K562 (cell line): ENCODE data around the gene CHST15. TPM values are rescaled to one million over a fixed set of nuclear protein-coding genes. Genes with fewer than 3 reads are reported as not detected.

Experiments used
- ATAC-seq: fragments of 200-7000 bp; cut with Tn5 transposase; 3 replicates; pipeline ENCODE4 v1.9.1; 2020; ENCODE audit warnings: moderate library complexity
- BruUV-seq: library from RNA; stranded (reverse); fragments of 400-500 nt; replicated peaks from 2 replicates; lab custom pipeline; 2021; lab: Mats Ljungman, UMichigan
- CTCF ChIA-PET: fragments of 300-600 bp; formaldehyde crosslinking; extraction: SDS; loops from one replicate; lab custom pipeline; 2021; ENCODE audit warnings: low intra/inter-chr PET ratio; lab: Yijun Ruan, JAX
- POLR2A ChIA-PET: fragments of 300-600, 350-650 bp; sonication (Branson Sonifier 250); formaldehyde crosslinking; extraction: SDS; loops from one replicate; lab custom pipeline; 2021; ENCODE audit warnings: antibody characterized with exemption, inconsistent platforms; lab: Yijun Ruan, JAX
- DNase-seq, 4 experiments: peaks; one replicate each; pipeline versions ENCODE4 v3.0.0 to v3.0.0-alpha.2; 2011 to 2018; ENCODE audit warnings: low spot score in 3 of 4, mixed read lengths in 3 of 4; ENCODE audit errors: extremely low read depth in 1 of 4
- FAIRE-seq: peaks from 2 replicates; lab custom pipeline; 2011; peaks lifted over from hg19 to GRCh38; lab: Jason Lieb, UNC
- H2AFZ ChIP-seq: 2 replicates; pipeline ENCODE4 v1.6.0; 2011; ENCODE audit warnings: low read depth, low read length, control low read depth, inconsistent platforms
- H3K27ac ChIP-seq: fragments of 200-600 bp; 3 replicates; pipeline ENCODE4 v1.8.0; 2011; ENCODE audit warnings: low read depth, mild to moderate bottlenecking, control low read depth, inconsistent platforms, low read length, moderate library complexity, mixed read lengths; ENCODE audit errors: extremely low read depth
- H3K27me3 ChIP-seq, 2 experiments: fragments of 300-600 bp in 1 of 2; 2 replicates in 1 of 2; 3 replicates in 1 of 2; pipeline versions ENCODE4 v1.6.0 to v1.8.0; 2011; ENCODE audit warnings: inconsistent platforms in 2 of 2, low read length in 2 of 2, mild to moderate bottlenecking in 1 of 2, mixed read lengths in 1 of 2, moderate library complexity in 1 of 2; ENCODE audit not compliant: control insufficient read depth in 2 of 2, insufficient read depth in 2 of 2
- H3K36me3 ChIP-seq: fragments of 300-600 bp; 3 replicates; pipeline ENCODE4 v1.8.0; 2011; ENCODE audit warnings: mild to moderate bottlenecking, low read length, inconsistent platforms; ENCODE audit not compliant: control insufficient read depth, insufficient read depth
- H3K4me1 ChIP-seq, 2 experiments: fragments of 200-600 bp in 1 of 2; replicated peaks in 1 of 2; 2 replicates in 1 of 2; 3 replicates in 1 of 2; pipeline versions ENCODE4 v1.5.1 to v1.8.0; 2011; ENCODE audit warnings: inconsistent platforms in 2 of 2, low read length in 2 of 2, mild to moderate bottlenecking in 1 of 2, mixed read lengths in 1 of 2, moderate library complexity in 1 of 2; ENCODE audit not compliant: control insufficient read depth in 2 of 2, insufficient read depth in 2 of 2
- H3K4me2 ChIP-seq: 2 replicates; pipeline ENCODE4 v1.6.1; 2011; ENCODE audit warnings: low read length, control low read depth, inconsistent platforms, mixed read lengths; ENCODE audit not compliant: insufficient read depth
- H3K4me3 ChIP-seq: fragments of 200-600 bp; sonication (generic), shearing (Covaris generic); 2 replicates; pipeline ENCODE4 v1.5.1; 2016; ENCODE audit warnings: control low read depth, inconsistent platforms
- H3K79me2 ChIP-seq: fragments of 200-600 bp; 3 replicates; pipeline ENCODE4 v1.8.0; 2011; ENCODE audit warnings: low read length, inconsistent platforms; ENCODE audit not compliant: control insufficient read depth, insufficient read depth
- H3K9ac ChIP-seq, 2 experiments: 2 replicates each; pipeline versions ENCODE4 v1.6.0 to v1.6.1; 2011; ENCODE audit warnings: low read depth in 2 of 2, low read length in 2 of 2, control low read depth in 1 of 2, inconsistent platforms in 1 of 2, mild to moderate bottlenecking in 1 of 2, mixed read lengths in 1 of 2; ENCODE audit not compliant: insufficient read depth in 1 of 2
- H3K9me1 ChIP-seq: one replicate; pipeline ENCODE4 v1.6.0; 2011; ENCODE audit warnings: inconsistent platforms, mild to moderate bottlenecking, low read length, moderate library complexity; ENCODE audit not compliant: control insufficient read depth, insufficient read depth
- H3K9me3 ChIP-seq: replicated peaks from 2 replicates; pipeline ENCODE4 v1.5.1; 2011; ENCODE audit warnings: low read depth, low read length, inconsistent platforms; ENCODE audit not compliant: control insufficient read depth, insufficient read depth
- H4K20me1 ChIP-seq: replicated peaks from 2 replicates; pipeline ENCODE4 v1.6.1; 2011; ENCODE audit warnings: low read length, inconsistent platforms, mixed read lengths; ENCODE audit not compliant: control insufficient read depth, insufficient read depth
- FOXK1 ChIP-seq: sonication (generic); formaldehyde crosslinking; IDR thresholded peaks from 2 replicates; pipeline ENCODE4 v1.8.0; 2022; ENCODE audit warnings: missing genetic modification reagents, mild to moderate bottlenecking, borderline replicate concordance
- RBM17 ChIP-seq: fragments of 200-400 bp; formaldehyde crosslinking; IDR thresholded peaks from 2 replicates; pipeline ENCODE4 v1.6.1; 2017; ENCODE audit warnings: low read depth, mild to moderate bottlenecking, low read length, borderline replicate concordance
- SRSF9 ChIP-seq: fragments of 200-400 bp; formaldehyde crosslinking; IDR thresholded peaks from 2 replicates; pipeline ENCODE4 v1.6.1; 2017; ENCODE audit warnings: low read depth, low read length, borderline replicate concordance
- THAP7 ChIP-seq: fragments of 250-450 bp; sonication (Bioruptor Pico); IDR thresholded peaks from 2 replicates; pipeline ENCODE4 v1.5.0; 2021
- ZNF408 ChIP-seq: fragments of 250-450 bp; sonication (Bioruptor Pico); IDR thresholded peaks from 2 replicates; pipeline ENCODE4 v1.4.0; 2020; ENCODE audit warnings: low read depth, mild to moderate bottlenecking, moderate library complexity
- WGBS: fragments of 100-300 bp; shearing (Covaris generic); methylation state at CpG from one replicate; pipeline ENCODE4 v1.1.6; 2016; ENCODE audit warnings: low coverage, mixed read lengths; ENCODE audit not compliant: insufficient coverage; ENCODE audit errors: missing lambda C conversion rate; 5-methylcytosine and 5-hydroxymethylcytosine counted together
- in situ Hi-C: fragments of 300-500 bp; cut with MboI; formaldehyde crosslinking; loops from 4 replicates; pipeline ENCODE4 v1.15.0; 2018; ENCODE audit warnings: inconsistent platforms, mixed read lengths
- intact Hi-C: fragments of 100-400 bp; cut with micrococcal nuclease; formaldehyde crosslinking; loops from 2 replicates; pipeline ENCODE4 v1.14.2; 2022
- polyA plus RNA-seq, 8 experiments: library from polyadenylated mRNA; depleted of rRNA in 4 of 8; stranded (reverse) in 5 of 8; unstranded in 3 of 8; fragments of >200 nt; fragmentation: Nextera tagmentation in 2 of 8; fragmentation: Illumina TruSeq in 1 of 8; extraction: Ambion mirVana in 2 of 8; extraction: Trizol in 1 of 8; gene quantifications; 2 replicates each; pipeline versions ENCODE4 v1.2.1 to v1.2.3, GENCODE V29; 2011 to 2014; ENCODE audit warnings: inconsistent platforms in 1 of 8, missing spikeins in 1 of 8
- total RNA-seq, 7 experiments: library from RNA; depleted of rRNA in 6 of 7; stranded (reverse); fragments of >200 nt in 6 of 7; fragmentation: Illumina TruSeq in 2 of 7; extraction: Trizol in 2 of 7; gene quantifications; 2 replicates each; pipeline versions ENCODE4 v1.2.1 to v1.2.3, GENCODE V29; 2011 to 2021; ENCODE audit warnings: low replicate concordance in 1 of 7
- TF ChIP-seq, protein P1 (sequence below): fragments of 250-450 bp; sonication (Bioruptor Pico); IDR thresholded peaks from 2 replicates; pipeline ENCODE4 v1.4.0; 2020; ENCODE audit warnings: mild to moderate bottlenecking, moderate library complexity

The CHST15 gene
- total and polyA plus RNA-seq, 9 of the 15 experiments (the other 6 are each of a cell fraction or from before 2014, with no cell fraction given) = 0.04 to 0.16 (median 0.08) TPM

DNA sequence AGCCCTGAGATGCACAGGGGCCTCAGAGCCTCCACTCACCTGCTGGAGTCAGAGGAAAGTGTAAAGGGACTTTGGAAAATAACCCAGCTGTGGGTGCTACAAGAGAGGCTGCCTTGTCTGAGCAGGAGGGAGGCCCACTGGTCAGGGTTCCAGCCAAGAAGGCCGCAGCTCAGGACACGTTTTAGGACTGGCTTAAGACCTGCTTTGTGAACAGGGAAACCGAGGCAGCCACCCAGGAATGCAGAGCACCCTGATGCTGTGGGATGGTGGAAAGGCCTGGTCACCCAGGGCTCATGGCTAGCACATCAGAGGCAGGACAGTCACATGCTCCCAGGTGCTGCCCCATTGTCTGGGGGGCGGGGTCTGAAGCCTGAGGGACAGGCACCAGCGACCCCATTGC lies 38.9 kb upstream of the CHST15 start:
- in situ Hi-C loops = no loop called here
- Histone ChIP-seq H3K4me2 (no peak overlapping the region), H3K9ac (no peak overlapping the region)
- POLR2A ChIA-PET = no interaction called here
- no peak for TF ChIP-seq RBM17
- no peak for TF ChIP-seq ZNF408 (CRISPR knock-in tag)
- TF ChIP-seq THAP7 (CRISPR knock-in tag) = no peak
- TF ChIP-seq, protein P1, sequence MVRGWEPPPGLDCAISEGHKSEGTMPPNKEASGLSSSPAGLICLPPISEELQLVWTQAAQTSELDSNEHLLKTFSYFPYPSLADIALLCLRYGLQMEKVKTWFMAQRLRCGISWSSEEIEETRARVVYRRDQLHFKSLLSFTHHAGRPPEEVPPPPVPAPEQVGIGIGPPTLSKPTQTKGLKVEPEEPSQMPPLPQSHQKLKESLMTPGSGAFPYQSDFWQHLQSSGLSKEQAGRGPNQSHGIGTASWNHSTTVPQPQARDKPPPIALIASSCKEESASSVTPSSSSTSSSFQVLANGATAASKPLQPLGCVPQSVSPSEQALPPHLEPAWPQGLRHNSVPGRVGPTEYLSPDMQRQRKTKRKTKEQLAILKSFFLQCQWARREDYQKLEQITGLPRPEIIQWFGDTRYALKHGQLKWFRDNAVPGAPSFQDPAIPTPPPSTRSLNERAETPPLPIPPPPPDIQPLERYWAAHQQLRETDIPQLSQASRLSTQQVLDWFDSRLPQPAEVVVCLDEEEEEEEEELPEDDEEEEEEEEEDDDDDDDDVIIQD (CRISPR knock-in tag) = no peak
- TF ChIP-seq FOXK1 (CRISPR knock-in tag) = no peak
- TF ChIP-seq SRSF9 = no peak
- TF ChIP-seq, all 486 proteins: peak for 0
- H3K4me3 ChIP-seq = no peak overlapping the region
- intact Hi-C loops = no loop called here
- WGBS = 0% methylated on average over 3 of the region's 5 CpGs
- no peaks in the 10 kb centered on the region for H3K9me3 ChIP-seq
- no peaks in the 10 kb centered on the region for H3K79me2 ChIP-seq
- H3K9me1 ChIP-seq = no peaks in the 10 kb centered on the region
- H4K20me1 ChIP-seq = no peaks in the 10 kb centered on the region
- no peaks in the 10 kb centered on the region for H3K4me1 ChIP-seq
- ATAC-seq = no peak
- peaks cover 0 to 31% of the 10 kb centered on the region in 2 experiments; a peak in 2 of 5 replicates for H3K27me3 ChIP-seq
- BruUV-seq = no TSS peak
- H2AFZ ChIP-seq = no peak overlapping the region
- CTCF ChIA-PET = no interaction called here
- no peaks in the 10 kb centered on the region for H3K36me3 ChIP-seq
- DNase-seq = no peak
- H3K27ac ChIP-seq = no peak overlapping the region
- no peak for FAIRE-seq
